ENCODE data around the gene KCNG3.
"Not testable (repeated sequence)": the region's sequence is repeated elsewhere in the genome, so short reads cannot be mapped to it uniquely, and the experiment has no call there.

Gene KCNG3

DNA sequence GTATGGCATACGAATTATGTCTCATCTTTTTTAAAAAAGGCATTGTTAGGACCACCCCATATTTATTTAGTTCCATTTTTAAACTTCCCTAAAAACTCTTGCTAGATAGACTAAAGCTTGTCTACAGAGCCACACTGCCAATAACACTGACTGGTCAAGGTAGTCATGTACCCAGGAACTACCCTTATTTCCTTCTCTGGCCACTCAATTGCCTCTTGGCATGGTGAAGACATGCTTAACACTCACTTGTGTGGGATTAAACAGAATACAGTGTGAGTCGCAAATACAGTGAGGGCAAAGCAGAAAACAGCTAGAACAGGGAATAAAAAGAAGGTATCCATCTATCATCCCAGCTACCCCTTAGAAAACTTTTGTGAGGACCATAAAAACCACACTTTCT lies 57.4 kb downstream of the KCNG3 start:
- in situ Hi-C loops (cut with HindIII; ENCODE audit: low sequenced_read_pairs), result no loop called here

DNA sequence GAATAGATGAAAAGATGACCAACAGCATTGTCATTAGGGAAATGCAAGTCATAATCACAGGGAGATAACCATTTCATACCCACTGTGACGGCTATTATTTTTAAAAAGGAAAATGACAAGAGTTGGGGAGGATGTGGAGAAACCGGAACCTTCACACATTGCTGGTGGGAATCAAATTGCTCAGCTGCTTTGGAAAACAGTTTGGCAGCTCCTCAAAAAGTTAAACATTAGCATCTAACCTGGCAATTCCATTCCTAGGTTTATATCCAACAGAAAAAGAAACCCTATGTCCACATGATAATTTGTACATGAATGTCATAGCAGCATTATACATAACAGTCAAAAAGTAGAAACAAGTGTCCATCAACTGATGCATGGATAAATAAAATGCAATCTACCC lies 58.2 kb downstream of the KCNG3 start:
- in situ Hi-C loops (cut with HindIII; ENCODE audit: low sequenced_read_pairs), result no loop called here

DNA sequence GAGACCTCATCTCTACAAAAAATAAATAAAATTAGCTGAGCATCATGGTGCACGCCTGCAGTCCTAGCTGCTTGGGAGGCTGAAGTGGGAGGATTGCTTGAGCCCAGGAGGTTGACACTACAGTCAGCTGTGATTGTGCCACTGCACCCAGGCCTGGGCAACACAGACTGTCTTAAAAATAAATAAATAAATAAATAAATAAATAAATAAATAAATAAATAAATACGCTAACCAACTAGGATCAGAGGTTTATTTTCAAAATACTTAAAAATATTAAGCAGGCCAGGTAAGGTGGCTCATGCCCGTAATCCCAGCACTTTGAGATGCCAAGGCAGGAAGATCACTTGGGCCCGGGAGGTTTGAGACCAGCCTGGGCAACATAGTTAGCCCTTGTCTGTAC lies 63.6 kb downstream of the KCNG3 start:
- in situ Hi-C loops (cut with HindIII; ENCODE audit: low sequenced_read_pairs), result no loop called here

DNA sequence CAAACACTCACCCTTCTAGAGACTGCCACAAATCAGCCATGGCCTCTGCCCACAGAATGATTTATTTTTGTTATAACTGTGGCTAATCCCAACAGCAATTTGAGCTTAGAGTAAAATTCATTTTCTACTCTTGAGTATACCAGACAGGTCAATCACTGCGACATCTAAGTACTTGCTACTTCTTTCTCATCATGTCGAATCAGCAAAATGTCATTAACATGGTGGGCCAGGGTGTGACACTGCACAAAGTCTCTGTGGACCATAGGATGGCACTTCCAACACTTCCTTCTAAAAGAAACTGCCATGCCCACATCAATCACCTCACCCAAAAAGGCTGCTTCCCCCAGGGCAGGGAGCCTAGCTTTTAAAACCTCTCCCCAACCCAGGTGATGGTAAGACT lies 64.4 kb downstream of the KCNG3 start:
- in situ Hi-C loops (cut with HindIII; ENCODE audit: low sequenced_read_pairs), result no loop called here

DNA sequence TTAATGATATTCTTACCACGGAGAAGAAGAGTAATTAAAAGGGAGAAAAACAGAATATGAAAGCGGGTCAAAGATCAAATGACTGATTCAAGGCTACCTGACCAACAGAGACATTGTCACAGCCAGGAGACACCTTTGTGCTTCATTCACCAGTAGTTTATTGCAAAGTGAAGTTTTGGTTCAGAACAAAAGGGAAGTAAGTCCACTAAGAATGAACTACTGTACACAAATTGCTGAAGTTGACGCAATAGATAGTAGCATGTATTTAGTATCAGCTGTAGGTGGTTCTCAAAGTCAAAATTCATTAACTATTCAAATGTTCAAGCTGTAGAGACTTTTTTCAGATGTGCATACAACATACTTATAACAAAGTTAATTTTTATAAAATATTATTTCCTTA lies 68.1 kb downstream of the KCNG3 start:
- in situ Hi-C loops (cut with HindIII; ENCODE audit: low sequenced_read_pairs), result no loop called here

DNA sequence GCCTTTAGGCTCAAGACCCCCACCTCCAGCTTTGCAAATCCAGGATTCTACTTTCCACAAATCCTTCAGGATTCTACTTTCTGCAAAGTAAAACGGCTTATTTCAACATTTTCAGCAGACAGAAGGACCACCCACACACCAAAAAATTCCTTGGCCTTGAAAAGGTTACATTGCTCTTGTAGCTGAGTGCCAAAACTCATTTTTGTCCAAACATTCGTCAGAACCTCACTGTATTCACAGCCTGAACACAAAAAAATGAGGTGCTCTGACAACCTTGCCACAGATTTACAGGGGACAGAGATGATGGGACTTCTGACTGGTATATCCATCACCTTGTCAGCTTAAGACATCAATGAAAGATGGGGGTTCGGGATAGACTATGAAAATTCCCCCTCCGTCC lies 69.7 kb downstream of the KCNG3 start:
- in situ Hi-C loops (cut with HindIII; ENCODE audit: low sequenced_read_pairs), result no loop called here

DNA sequence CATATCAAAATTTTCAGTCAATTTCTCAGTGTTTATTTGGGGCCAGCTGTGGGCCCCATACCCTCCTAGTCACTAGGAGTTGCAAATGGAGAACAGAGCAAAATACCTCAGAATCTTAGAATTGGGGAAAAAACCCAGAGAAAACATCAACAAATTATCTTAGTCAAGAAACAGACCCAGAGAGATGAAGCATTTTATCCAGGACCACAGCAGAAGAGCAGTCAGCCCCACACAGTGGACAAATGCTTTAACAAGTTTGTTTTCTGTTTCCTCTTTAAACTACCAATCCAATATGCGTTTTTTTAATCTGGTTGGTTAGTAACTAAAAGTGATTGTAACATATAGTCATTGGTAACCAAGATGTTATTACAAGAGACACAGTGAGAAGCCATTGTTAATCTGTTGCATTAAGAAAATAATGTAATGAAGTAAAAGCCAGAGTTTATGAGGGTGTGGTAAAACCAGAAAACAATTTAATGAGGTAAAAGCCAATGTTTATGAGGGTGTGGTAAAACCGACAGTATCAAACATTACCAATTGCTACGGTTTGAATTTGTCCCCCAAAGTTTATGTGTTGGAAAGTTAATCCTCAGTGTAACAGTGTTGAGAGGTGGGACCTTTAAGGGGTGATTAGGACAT lies 72.1 kb downstream of the KCNG3 start:
- in situ Hi-C loops (cut with HindIII; ENCODE audit: low sequenced_read_pairs), result no loop called here

DNA sequence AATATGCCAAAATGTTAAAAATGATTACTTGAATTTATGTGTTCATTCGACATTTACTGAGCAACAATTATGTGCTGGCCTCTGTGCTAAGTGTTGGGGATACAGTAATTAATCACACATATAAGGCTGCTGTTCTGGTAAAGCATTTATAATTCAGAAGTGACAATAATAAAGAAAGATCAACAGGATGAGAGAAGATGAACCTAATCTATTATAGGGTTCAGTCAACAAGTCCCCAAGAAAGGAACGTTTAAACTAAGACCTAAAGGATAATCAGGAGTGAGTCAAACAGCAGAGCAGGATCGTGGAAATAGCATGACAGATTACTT lies 72.7 kb downstream of the KCNG3 start:
- in situ Hi-C loops (cut with HindIII; ENCODE audit: low sequenced_read_pairs), result no loop called here

DNA sequence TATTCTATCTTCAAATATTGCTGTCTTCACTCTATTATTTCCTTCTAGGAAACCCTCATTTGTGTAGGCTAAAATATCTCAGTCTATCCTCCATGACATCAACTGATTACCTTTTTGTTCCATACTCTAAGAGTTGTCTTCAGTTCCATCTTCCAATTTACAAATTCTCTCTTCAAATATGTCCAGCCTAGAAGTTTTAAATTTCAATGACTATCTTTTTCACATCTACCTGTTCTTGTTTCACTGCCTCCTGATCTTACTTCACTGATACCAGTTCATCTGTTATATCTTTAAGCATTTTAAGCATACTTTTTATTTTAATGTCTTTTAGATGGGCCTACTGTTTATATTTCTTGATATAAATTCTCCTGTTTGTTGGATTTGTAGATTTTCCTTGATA lies 79.1 kb downstream of the KCNG3 start:
- in situ Hi-C loops (cut with HindIII; ENCODE audit: low sequenced_read_pairs), result no loop called here

DNA sequence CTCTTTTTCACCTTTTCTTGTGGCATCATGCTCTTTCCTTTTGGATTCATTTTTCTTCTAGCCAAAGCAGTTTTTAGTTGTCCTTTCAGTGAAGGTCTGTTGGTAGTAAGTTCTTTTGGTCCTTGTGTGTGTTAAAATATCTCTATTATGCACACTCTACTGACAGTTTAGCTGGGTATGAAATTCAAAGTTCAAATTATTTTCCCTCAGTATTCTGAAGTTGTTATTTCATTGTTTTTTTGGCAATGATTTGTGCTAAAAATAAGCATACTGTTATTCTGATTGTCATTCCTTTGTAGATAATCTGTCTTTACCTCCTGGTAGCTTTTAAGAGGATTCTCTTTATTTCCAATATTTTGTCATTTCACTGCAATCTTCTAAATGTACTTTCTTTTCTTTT lies 79.6 kb downstream of the KCNG3 start:
- in situ Hi-C loops (cut with HindIII; ENCODE audit: low sequenced_read_pairs), result no loop called here

DNA sequence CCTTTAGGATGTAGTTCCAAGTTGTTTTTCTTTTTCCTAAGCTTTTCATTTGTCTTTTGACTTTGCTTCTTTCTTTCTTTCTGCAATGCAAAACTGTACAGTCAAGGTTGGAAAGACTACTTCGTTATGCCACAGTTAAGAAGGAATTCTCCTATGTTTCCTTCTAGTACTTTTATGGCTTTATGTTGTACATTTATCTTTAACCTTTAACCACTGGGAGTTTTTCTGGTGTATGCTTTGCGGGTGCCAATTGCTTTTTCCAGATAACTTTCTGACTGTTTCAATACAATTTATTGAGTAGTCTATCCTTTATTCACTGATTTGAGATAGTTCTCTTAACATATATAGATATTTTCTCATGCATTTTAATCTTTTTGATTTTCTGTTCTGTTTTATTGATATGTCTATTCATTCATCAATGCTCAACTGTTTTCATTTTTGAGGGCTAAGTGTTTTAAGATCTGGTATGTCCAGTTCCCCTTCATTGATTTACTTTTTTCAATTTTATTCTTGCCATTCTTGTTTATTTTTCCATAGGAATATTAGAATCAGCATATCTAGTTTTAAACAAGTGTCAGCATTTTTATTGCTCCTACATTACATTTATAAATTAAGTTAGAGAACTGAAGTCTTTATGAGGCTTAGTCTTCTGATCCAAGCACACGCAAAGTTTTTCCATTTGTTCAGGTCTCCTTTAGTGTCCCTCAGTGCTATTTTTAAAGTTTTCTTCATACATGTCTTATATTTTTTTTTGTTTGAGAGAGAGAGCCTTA lies 82.9 kb downstream of the KCNG3 start:
- in situ Hi-C loops (cut with HindIII; ENCODE audit: low sequenced_read_pairs), result no loop called here

DNA sequence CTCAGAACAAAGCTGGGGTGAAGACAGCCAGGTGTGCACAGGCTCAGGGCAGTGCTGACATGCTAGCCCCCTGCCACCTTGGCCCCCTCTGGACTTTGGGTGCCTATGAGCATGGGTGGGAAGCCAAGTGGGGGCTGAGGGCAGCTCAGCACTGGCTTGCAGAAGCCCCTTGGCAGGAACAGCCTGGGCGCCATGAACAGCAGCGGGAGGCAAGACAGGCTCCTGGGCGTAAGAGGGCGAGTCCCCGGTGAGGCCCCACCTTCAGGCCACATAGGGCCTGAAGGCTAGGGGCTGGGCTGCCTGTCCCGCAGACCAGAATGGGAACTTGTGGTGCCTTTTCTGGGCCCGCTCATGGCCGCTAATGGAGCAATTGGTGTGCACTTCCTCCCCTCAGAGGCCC lies 85.8 kb downstream of the KCNG3 start:
- in situ Hi-C loops (cut with HindIII; ENCODE audit: low sequenced_read_pairs), result no loop called here

DNA sequence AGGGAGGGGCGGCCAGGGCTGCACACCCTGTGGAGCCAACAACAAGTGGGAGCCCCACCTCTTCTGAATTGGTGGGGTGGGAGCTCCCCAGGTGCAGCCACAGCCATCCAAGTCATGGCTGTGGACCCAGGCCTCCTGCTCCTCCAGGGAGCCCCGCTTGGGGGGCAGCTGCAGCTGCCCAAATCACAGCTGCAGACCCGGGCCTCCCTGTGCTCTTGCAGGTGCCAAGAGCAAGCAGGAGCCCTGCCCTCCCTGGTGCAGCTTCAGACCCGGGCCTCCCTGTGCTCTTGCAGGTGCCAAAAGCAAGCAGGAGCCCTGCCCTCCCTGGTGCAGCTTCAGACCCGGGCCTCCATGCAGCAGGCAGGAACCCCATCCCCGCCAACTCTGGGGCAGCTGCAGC lies 86.3 kb downstream of the KCNG3 start:
- in situ Hi-C loops (cut with HindIII; ENCODE audit: low sequenced_read_pairs), result no loop called here

DNA sequence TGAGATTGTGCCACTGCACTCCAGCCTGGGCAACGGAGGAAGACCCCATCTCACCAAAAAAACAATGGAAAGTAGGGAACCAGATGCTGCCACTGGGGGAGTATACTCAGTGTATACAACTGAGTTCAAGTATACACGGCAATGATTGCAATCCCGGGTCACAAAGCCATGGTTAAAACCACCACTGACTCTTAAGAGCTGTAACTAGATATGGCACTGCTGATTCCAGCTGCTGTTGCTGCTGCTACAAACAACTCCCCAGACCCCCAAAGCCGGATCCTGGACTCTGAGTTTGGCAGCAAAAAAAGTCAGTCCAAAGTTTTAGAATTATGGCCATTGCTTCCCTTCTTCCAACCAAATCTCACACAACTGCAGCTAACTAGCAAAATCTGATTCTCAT lies 89.1 kb downstream of the KCNG3 start:
- in situ Hi-C loops (cut with HindIII; ENCODE audit: low sequenced_read_pairs), result no loop called here

DNA sequence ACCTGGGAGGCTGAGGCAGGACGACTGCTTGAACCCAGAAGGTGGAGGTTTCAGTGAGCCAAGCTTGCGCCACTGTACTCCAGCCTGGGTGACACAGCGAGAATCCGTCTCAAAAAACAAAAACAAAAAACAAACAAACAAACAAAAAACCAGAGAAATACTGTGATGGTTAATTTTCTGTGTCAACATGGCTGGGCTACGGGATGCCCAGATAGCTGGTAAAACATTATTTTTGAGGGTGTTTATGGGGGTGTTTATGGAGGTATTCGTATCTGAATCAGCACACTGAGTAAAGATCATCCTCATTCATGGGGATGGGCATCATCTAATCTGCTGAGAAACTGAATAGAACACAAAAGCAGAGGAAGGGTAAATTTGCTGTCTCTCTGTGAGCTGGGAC lies 92.0 kb downstream of the KCNG3 start:
- in situ Hi-C loops (cut with HindIII; ENCODE audit: low sequenced_read_pairs), result no loop called here

DNA sequence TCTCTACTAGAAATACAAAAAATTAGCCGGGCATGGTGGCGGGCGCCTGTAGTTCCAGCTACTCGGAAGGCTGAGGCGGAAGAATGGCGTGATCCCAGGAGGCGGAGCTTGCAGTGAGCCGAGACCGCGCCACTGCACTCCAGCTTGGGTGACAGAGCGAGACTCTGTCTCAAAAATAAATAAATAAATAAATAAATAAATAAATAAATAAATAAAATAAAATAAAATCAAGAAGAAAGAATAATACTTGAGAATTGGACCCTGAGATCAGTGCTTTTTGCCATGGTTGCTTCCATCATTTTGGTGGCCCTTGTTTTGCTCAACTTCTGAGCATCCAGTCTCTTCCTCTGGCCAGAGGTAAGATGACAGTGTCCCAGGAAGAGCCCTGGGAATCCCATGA lies 95.7 kb downstream of the KCNG3 start:
- in situ Hi-C loops (cut with HindIII; ENCODE audit: low sequenced_read_pairs), result not testable (repeated sequence)

DNA sequence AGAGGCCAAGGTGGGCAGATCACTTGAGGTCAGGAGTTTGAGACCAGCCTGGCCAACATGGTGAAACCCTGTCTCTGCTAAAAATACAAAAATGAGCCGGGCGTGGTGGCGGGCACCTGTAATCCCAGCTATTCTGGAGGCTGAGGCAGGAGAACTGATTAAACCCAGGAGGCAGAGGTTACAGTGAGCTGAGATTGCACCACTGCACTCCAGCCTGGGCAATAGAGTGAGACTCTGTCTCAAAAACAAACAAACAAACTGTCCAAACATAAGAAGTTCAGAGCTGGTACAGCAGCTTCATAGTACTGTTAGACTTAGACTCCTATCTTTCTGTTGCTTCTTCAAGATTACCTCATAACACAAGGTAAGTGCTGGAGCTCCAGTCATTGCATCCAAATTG lies 100.5 kb downstream of the KCNG3 start:
- in situ Hi-C loops (cut with HindIII; ENCODE audit: low sequenced_read_pairs), result not testable (repeated sequence)

DNA sequence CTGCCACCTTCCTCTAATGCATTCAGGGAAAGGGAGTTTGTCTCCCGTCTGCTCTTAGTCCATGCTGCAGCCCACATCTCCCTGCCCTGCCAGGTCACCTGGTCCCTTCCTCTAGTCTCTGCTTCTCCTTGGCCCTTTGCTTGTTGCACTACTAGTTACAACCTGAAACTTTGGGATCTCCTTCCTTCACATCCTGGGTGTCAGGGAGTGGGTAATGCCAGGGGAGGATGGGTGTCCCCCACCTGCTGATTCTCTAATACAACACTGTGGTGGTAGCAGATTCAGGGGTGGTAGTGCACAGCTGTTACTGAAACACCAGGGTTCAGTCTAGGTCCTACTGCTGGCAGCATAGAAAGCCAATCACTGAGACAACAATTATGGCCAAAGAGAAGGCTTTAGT lies 101.6 kb downstream of the KCNG3 start:
- in situ Hi-C loops (cut with HindIII; ENCODE audit: low sequenced_read_pairs), result no loop called here
